HG02798 (cell line): ENCODE data around the gene CNTNAP5.

Experiments used
- ATAC-seq: cut with Tn5 transposase; IDR thresholded peaks from one replicate; pipeline ENCODE4 v1.9.1; 2021; ENCODE audit warnings: mild to moderate bottlenecking; ENCODE audit not compliant: unreplicated experiment, poor library complexity

Gene CNTNAP5

GRCh38 chr2:124920448-124920847 lies 895.4 kb downstream of the CNTNAP5 start:
- ATAC-seq = no peak

- ATAC-seq = no peak
These were observed 896.1 kb downstream of the CNTNAP5 start for GRCh38 chr2:124921191-124921590.

- no peak for ATAC-seq
These were observed 898.0 kb downstream of the CNTNAP5 start for GRCh38 chr2:124923097-124923496.

- no peak for ATAC-seq
These were observed 908.8 kb downstream of the CNTNAP5 start for GRCh38 chr2:124933883-124934282.

- no peak for ATAC-seq
These were observed 928.8 kb downstream of the CNTNAP5 start for GRCh38 chr2:124953921-124954320.

- no peak for ATAC-seq
These were observed 934.5 kb downstream of the CNTNAP5 start for GRCh38 chr2:124959581-124959980.

GRCh38 chr2:124961132-124961531 lies 936.0 kb downstream of the CNTNAP5 start:
- no peak for ATAC-seq
